OCI-LY1 (cell line): Measurements from ENCODE around the gene DNAAF8.

Experiments
- CTCF ChIP-seq: fragments of 200-600 bp; sonication (generic), shearing (Covaris generic); IDR thresholded peaks from 2 replicates; pipeline ENCODE4 v1.5.1; 2017; ENCODE audit warnings: mild to moderate bottlenecking, antibody characterized with exemption, low read length, moderate library complexity, mixed read lengths
- EZH2 ChIP-seq: fragments of 200-600 bp; sonication (generic), shearing (Covaris generic); IDR thresholded peaks from 2 replicates; pipeline ENCODE4 v1.8.0; 2017; ENCODE audit warnings: borderline replicate concordance, mixed run types, mild to moderate bottlenecking, antibody characterized with exemption, low read length, moderate library complexity, mixed read lengths

GRCh38 chr16:4778050-4778392 lies 43.7 kb downstream of the DNAAF8 start:
- TF ChIP-seq CTCF (no peak), EZH2 (no peak)
